Skin epidermis (tissue), 12 donors: ENCODE data around the gene GEMIN8.

ENCODE experiments used
- H3K27ac ChIP-seq, 21 experiments: fragments of 200-600 bp; sonication (generic) in 11 of 21; one replicate each; pipeline ENCODE4 v1.5.0; 2020; ENCODE audit warnings: mild to moderate bottlenecking in 3 of 21, inconsistent platforms in 2 of 21, moderate library complexity in 2 of 21
- H3K4me3 ChIP-seq, 7 experiments: fragments of 200-600 bp; sonication (generic) in 2 of 7; one replicate each; pipeline ENCODE4 v1.5.0; 2020; ENCODE audit warnings: inconsistent platforms in 2 of 7, mild to moderate bottlenecking in 2 of 7, moderate library complexity in 1 of 7

The GEMIN8 gene

DNA sequence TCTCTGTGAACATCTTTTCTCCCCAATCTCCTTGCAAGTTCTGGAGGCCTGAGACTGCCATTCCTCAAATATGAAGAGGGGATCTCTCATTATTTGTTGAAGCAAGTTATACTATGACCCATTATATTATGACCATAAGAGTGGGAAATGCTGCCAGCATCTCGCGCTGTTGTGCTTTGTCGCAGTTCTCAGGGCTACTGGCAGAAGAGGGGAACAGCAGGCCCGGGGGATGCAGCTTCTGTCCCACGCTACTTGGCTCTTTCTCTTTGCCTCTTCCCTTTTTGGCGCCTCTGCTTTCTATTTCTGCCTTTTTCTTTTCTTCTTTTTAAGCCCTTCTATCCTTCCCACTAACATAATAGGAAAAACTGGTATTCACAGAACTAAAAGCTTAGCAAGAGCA lies 64.2 kb downstream of the GEMIN8 start:
- no peak overlapping the region for H3K4me3 ChIP-seq
- no peak overlapping the region for H3K27ac ChIP-seq

DNA sequence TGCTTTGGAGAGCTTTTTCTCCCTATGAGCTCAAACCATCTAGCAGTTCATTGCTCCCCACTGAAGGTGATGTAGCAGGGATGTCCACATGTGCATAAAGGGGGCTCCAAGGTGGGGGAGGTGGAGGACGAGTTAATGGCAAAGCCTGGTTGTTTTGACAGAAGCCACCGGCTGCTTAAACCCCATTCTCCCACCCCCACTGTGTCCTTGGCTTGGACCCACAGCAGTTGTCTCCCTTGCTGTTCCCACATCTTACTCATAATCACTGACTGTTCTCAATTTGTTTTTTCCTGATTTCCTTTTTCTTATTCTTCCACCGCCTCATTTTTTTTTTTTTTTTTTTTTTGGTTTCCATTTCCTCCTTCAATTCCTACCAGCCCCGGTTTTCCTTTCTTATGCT lies 72.7 kb downstream of the GEMIN8 start:
- Histone ChIP-seq H3K27ac (no peak overlapping the region), H3K4me3 (no peak overlapping the region)
